Measurements from ENCODE around the gene PHF11. TPM values are rescaled to one million over a fixed set of nuclear protein-coding genes. Genes with fewer than 3 reads are reported as not detected.

The PHF11 gene
- total RNA-seq, 2 donors from 2014 or later = 39.3 to 51.1 TPM

DNA sequence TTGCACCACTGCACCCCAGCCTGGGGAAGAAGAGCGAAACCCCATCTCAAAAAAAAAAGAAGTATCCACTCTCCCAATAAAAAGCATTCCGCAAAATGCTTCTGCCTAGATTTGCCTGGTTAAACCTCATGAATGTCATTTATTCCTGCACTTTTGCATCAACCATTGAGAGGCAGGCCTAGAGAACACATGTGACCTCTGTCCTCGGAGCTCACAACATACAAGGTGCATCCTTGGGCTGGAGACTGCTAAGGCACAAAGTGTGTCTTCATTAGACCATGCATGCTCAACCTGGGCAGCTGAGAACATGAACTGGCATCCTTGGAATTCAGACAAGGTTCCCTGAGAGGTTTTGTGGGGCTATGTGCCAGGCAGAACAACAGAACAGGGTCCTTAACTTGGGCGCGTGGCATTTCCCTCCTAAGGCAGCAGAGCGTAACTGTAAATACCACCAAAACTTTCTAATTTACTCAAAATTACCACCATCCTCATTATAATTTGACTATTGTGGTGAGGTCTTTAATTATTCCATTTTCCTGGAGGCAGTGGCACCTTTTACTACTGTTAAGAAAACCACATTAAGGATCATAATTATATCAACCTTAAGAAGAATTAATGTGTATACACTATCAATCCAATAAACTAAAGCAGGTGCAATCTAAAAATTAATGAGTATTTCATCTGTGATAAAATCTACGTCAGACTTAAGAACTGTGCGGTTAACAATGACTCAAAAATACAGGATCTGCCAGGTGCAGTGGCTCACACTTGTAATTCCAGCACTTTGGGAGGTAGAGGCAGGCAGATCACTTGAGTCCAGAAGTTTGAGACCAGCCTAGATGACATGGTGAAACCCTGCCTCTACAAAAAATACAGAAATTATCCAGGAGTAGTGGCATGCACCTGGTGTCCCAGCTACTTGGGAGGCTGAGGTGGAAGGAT lies 75.8 kb downstream of the PHF11 start:
- no peak overlapping the region for H3K27ac ChIP-seq
- peaks cover 3 to 18% of the 10 kb centered on the region in 2 donors for H3K4me1 ChIP-seq (ENCODE audit: control insufficient read depth in 1 of 2, low read depth in 2 of 2)
- H3K4me3 ChIP-seq = no peak overlapping the region
- no peaks in the 10 kb centered on the region for H3K9me3 ChIP-seq
- peaks cover 5% of the 10 kb centered on the region for H3K36me3 ChIP-seq
- DNase-seq (ENCODE audit: low spot score) = no peak
- TF ChIP-seq, protein P1, sequence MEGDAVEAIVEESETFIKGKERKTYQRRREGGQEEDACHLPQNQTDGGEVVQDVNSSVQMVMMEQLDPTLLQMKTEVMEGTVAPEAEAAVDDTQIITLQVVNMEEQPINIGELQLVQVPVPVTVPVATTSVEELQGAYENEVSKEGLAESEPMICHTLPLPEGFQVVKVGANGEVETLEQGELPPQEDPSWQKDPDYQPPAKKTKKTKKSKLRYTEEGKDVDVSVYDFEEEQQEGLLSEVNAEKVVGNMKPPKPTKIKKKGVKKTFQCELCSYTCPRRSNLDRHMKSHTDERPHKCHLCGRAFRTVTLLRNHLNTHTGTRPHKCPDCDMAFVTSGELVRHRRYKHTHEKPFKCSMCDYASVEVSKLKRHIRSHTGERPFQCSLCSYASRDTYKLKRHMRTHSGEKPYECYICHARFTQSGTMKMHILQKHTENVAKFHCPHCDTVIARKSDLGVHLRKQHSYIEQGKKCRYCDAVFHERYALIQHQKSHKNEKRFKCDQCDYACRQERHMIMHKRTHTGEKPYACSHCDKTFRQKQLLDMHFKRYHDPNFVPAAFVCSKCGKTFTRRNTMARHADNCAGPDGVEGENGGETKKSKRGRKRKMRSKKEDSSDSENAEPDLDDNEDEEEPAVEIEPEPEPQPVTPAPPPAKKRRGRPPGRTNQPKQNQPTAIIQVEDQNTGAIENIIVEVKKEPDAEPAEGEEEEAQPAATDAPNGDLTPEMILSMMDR (IDR thresholded peaks at IDR 0.05) = no peak
- no peak for ATAC-seq (ENCODE audit: insufficient number of reproducible peaks, low FRiP score, low read depth)
- no peaks in the 10 kb centered on the region for H3K27me3 ChIP-seq (replicated peaks; ENCODE audit: insufficient read depth)

Other genes with a start within 250 kb of the PHF11 start
- 10 to 100 TPM; 12.8 to 18.5 TPM for gene CDADC1, start 248.0 kb upstream of the PHF11 start, total RNA-seq
- 10 to 100 TPM; 38.7 to 46.7 TPM for gene CAB39L, start 51.9 kb upstream of the PHF11 start, total RNA-seq
- 1 to 10 TPM; 9.0 to 9.1 TPM for gene SETDB2, start 51.7 kb upstream of the PHF11 start, total RNA-seq
- 10 to 100 TPM; 22.6 to 22.7 TPM for gene RCBTB1, start 89.6 kb downstream of the PHF11 start, total RNA-seq
- 1 to 10 TPM; 1.1 to 1.6 TPM for gene ARL11, start 132.6 kb downstream of the PHF11 start, total RNA-seq
- gene EBPL, start 195.5 kb downstream of the PHF11 start, total RNA-seq = 10 to 100 TPM; 12.2 to 43.9 TPM

Data from thoracic aorta (tissue), 2 donors.